GM12872 (cell line): ENCODE measurements around the gene ANO10.

ENCODE experiments used
- TF ChIP-seq, protein P1 (sequence below): IDR thresholded peaks from 3 replicates; pipeline ENCODE4 v1.5.1; 2011; ENCODE audit warnings: low read depth, mild to moderate bottlenecking, low read length, moderate library complexity; ENCODE audit not compliant: insufficient read depth

ANO10 gene

DNA sequence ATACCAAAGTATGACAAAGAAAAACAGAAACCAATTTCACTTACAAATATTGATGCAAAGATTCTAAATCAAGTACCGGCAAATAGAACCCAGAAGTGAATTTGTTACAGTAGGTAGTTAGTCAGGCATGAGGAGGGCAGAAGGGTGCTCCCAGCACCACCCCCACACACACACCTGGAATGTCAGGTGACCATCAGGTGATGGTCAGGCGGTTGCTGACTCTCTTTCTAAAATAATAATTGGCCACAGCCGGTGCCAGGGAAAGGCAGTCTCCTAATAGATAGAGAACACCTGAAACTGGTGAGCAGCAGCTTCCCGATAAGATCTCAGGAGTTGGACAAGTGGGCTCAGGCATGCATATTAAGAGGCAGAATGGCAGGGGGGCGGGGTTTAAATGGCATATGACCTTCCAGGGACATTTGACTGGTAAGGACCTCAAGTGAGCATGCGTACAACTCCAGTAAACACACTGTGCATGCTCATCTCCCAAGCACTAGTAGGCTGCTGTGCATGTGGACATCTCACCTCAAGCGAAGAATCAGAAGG lies 131.1 kb downstream of the ANO10 start:
- TF ChIP-seq, protein P1, sequence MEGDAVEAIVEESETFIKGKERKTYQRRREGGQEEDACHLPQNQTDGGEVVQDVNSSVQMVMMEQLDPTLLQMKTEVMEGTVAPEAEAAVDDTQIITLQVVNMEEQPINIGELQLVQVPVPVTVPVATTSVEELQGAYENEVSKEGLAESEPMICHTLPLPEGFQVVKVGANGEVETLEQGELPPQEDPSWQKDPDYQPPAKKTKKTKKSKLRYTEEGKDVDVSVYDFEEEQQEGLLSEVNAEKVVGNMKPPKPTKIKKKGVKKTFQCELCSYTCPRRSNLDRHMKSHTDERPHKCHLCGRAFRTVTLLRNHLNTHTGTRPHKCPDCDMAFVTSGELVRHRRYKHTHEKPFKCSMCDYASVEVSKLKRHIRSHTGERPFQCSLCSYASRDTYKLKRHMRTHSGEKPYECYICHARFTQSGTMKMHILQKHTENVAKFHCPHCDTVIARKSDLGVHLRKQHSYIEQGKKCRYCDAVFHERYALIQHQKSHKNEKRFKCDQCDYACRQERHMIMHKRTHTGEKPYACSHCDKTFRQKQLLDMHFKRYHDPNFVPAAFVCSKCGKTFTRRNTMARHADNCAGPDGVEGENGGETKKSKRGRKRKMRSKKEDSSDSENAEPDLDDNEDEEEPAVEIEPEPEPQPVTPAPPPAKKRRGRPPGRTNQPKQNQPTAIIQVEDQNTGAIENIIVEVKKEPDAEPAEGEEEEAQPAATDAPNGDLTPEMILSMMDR, result no peak

DNA sequence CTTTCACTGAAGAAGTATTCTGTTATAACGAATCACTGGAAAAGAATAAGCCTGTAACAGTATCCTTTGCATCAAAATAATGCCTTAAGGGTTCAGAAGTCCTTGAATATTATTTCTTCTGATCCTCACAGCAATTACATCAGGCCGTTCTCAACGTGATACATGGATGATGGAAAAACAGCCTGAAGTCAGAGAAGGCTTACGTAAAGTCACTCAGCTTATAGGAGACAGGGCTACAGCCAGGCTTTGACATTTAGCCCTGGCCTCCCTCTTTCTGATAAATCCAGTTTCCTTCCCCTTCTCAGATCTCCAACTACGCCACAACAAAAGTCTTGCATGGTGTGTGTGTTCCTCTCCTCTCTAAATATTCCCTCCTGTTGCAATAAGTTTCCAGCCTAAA lies 131.9 kb downstream of the ANO10 start:
- TF ChIP-seq, protein P1, result no peak

DNA sequence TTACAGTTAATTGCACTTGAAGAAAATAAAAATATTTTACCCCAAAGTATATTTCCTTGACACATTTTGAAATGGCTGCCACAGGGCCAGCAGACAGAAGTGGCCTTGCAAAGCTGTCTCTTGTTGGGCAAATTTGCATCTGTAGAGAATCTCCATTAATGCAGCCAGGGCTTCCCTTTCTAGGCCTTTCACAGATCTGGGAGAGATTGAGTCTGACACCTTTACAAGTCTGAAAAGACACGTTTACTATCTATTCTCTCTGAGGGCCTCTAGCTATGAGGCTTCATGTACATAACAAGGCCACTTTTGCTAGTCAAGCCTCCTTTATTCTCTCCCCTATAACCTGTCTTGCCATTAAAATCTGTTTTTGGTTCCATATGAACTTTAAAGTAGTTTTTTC lies 135.9 kb downstream of the ANO10 start:
- TF ChIP-seq, protein P1, result no peak

DNA sequence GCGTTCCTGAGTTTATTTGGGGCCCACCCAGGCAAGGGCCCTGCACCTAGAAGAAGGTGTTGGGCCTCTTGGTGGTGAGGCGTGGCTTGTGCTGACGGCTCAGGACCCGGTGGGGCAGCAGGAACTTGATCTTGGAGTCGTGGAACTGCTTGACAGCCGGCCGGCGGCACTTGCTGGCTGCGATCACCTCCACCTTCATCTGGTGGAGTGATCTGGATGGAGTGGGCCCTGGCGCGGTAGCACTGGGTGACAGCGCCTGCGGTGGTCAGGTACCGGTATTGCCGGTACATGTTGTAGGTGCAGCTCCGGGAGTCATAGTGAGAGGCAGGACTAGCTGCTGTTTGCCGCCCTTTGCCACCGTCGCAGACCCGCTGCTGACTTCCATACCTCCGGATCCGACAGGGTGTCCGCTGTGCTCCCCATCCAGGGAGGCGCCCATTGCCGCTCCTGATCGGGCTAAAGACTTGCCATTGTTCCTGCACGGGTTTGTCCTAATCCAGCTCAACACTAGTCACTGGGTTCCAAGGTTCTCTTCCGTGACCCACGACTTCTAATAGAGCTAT lies 136.8 kb downstream of the ANO10 start:
- TF ChIP-seq, protein P1, result 0 out of 3 replicates have a peak, but pooled peaks have one; percentile 4

DNA sequence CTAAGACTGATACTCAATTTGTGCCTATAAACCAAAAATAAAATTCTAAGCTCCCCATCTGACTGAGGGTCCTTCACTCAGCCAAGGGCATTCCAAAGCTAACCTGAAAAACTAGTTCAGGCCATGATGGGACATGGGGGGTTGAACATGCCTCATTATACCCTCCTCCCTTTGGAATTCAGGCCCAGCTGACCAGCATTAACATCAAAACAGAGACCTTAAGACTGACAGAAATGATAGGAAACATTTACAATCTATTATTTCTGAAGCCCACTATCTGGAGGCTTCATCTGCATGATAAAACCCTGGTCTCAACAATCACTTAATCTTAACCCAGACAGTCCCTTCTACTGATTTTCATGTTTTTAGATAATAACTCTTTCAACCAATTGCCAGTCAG lies 140.4 kb downstream of the ANO10 start:
- TF ChIP-seq, protein P1, result no peak

DNA sequence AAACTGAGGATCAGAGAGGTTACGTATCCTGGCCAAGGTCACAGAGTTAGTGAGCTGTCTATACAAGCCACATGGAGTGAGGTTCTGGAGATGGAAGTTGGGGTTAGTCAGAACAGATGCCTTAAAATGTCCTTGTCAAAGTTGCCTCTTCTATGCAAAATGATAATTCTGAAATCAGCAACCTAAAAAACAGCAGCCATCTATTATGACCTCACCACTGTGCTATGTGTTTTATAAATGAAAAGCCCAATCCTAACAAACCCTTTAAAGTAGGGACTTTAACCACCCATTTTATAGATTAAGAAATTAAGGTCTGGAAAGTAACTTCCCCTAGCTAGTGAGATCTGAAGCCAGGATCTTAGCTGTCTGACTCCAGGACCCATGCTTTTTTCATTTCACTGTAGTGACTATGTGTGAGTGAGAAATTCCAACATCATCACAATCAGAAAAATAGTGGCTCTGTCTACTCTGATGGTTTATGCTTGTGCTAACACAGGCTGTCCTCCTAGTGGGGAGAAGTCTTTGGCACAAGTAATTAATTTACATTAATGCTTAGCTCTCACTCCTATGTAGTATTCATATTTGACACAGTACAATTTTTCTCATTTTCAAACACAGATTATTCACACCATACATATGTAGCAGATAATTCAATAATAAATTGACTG lies 143.6 kb downstream of the ANO10 start:
- TF ChIP-seq, protein P1, result no peak

DNA sequence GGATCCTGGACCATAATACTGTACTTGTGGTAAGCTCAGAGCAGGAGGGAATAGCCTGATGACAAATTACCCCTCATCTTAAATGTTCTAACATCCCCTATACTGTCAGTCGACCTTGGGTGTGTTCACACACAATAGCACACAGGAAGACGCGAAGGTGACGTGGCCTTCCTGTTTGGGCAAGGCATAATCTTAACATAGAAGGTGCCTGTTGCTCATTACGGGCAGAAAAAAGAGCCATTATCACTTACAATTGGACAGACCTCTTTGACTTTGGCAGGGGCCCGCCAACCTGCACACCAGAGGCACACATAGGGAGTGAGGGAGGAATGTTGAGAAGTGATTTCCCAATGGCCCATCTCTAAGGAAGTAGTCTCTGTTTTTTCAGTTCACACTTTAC lies 144.2 kb downstream of the ANO10 start:
- TF ChIP-seq, protein P1, result no peak
